NB4 (cell line): Measurements from ENCODE around the gene PET100.
A peak's percentile ranks its signal among the peaks of the same experiment; 100 is the strongest.

Source experiments
- DNase-seq: peaks from one replicate; pipeline ENCODE4 v3.0.0; 2010; ENCODE audit warnings: low read depth
- H3K4me3 ChIP-seq: one replicate; pipeline ENCODE4 v1.5.1; 2011; ENCODE audit warnings: mild to moderate bottlenecking, low read depth, low read length, moderate library complexity
- CTCF ChIP-seq: IDR thresholded peaks from one replicate; pipeline ENCODE4 v1.5.1; 2012; ENCODE audit warnings: low read depth, low read length
- MAX ChIP-seq: IDR thresholded peaks from 2 replicates; pipeline ENCODE4 v1.6.1; 2011; ENCODE audit warnings: low read depth, low read length
- MYC ChIP-seq: IDR thresholded peaks from 2 replicates; pipeline ENCODE4 v1.6.1; 2011; ENCODE audit warnings: low read depth, low read length
- POLR2A ChIP-seq: IDR thresholded peaks from 2 replicates; pipeline ENCODE4 v1.6.1; 2011; ENCODE audit warnings: mild to moderate bottlenecking; ENCODE audit not compliant: insufficient read length; ENCODE audit errors: extremely low read depth

PET100 gene

GRCh38 chr19:7607874-7608560 lies 21.6 kb upstream of the PET100 start:
- DNase-seq, result no peak
- TF ChIP-seq POLR2A (no peak), MAX (no peak), CTCF (no peak), MYC (no peak)
- no peak overlapping the region for H3K4me3 ChIP-seq

GRCh38 chr19:7610491-7611240 lies 18.9 kb upstream of the PET100 start:
- H3K4me3 ChIP-seq, result no peak overlapping the region
- DNase-seq, result no peak
- no peak for TF ChIP-seq MAX
- no peak for TF ChIP-seq MYC
- TF ChIP-seq POLR2A, result no peak
- no peak for TF ChIP-seq CTCF

- H3K4me3 ChIP-seq, result no peak overlapping the region
- TF ChIP-seq MAX, result no peak
- no peak for TF ChIP-seq POLR2A
- TF ChIP-seq CTCF, result no peak
- TF ChIP-seq MYC, result no peak
- no peak for DNase-seq
Measured at GRCh38 chr19:7611541-7612279, 17.9 kb upstream of the PET100 start.

- peak; percentile 41 for DNase-seq
- TF ChIP-seq MAX (no peak), POLR2A (no peak), MYC (no peak), CTCF (no peak)
- no peak overlapping the region for H3K4me3 ChIP-seq
Measured at GRCh38 chr19:7612282-7613274, 17.0 kb upstream of the PET100 start.
